K562 (cell line): ENCODE data around the gene GCK. TPM values are rescaled to one million over a fixed set of nuclear protein-coding genes. Genes with fewer than 3 reads are reported as not detected.

Source experiments
- ATAC-seq: fragments of 200-7000 bp; cut with Tn5 transposase; 3 replicates; pipeline ENCODE4 v1.9.1; 2020; ENCODE audit warnings: moderate library complexity
- BruUV-seq: library from RNA; stranded (reverse); fragments of 400-500 nt; replicated peaks from 2 replicates; lab custom pipeline; 2021; lab: Mats Ljungman, UMichigan
- CTCF ChIA-PET: fragments of 300-600 bp; formaldehyde crosslinking; extraction: SDS; loops from one replicate; lab custom pipeline; 2021; ENCODE audit warnings: low intra/inter-chr PET ratio; lab: Yijun Ruan, JAX
- POLR2A ChIA-PET: fragments of 300-600, 350-650 bp; sonication (Branson Sonifier 250); formaldehyde crosslinking; extraction: SDS; loops from one replicate; lab custom pipeline; 2021; ENCODE audit warnings: antibody characterized with exemption, inconsistent platforms; lab: Yijun Ruan, JAX
- DNase-seq, 4 experiments: peaks; one replicate each; pipeline versions ENCODE4 v3.0.0 to v3.0.0-alpha.2; 2011 to 2018; ENCODE audit warnings: low spot score in 3 of 4, mixed read lengths in 3 of 4; ENCODE audit errors: extremely low read depth in 1 of 4
- FAIRE-seq: peaks from 2 replicates; lab custom pipeline; 2011; peaks lifted over from hg19 to GRCh38; lab: Jason Lieb, UNC
- H2AFZ ChIP-seq: 2 replicates; pipeline ENCODE4 v1.6.0; 2011; ENCODE audit warnings: low read depth, low read length, control low read depth, inconsistent platforms
- H3K27ac ChIP-seq: fragments of 200-600 bp; 3 replicates; pipeline ENCODE4 v1.8.0; 2011; ENCODE audit warnings: low read depth, mild to moderate bottlenecking, control low read depth, inconsistent platforms, low read length, moderate library complexity, mixed read lengths; ENCODE audit errors: extremely low read depth
- H3K27me3 ChIP-seq, 2 experiments: fragments of 300-600 bp in 1 of 2; 2 replicates in 1 of 2; 3 replicates in 1 of 2; pipeline versions ENCODE4 v1.6.0 to v1.8.0; 2011; ENCODE audit warnings: inconsistent platforms in 2 of 2, low read length in 2 of 2, mild to moderate bottlenecking in 1 of 2, mixed read lengths in 1 of 2, moderate library complexity in 1 of 2; ENCODE audit not compliant: control insufficient read depth in 2 of 2, insufficient read depth in 2 of 2
- H3K36me3 ChIP-seq: fragments of 300-600 bp; 3 replicates; pipeline ENCODE4 v1.8.0; 2011; ENCODE audit warnings: mild to moderate bottlenecking, low read length, inconsistent platforms; ENCODE audit not compliant: control insufficient read depth, insufficient read depth
- H3K4me1 ChIP-seq, 2 experiments: fragments of 200-600 bp in 1 of 2; replicated peaks in 1 of 2; 2 replicates in 1 of 2; 3 replicates in 1 of 2; pipeline versions ENCODE4 v1.5.1 to v1.8.0; 2011; ENCODE audit warnings: inconsistent platforms in 2 of 2, low read length in 2 of 2, mild to moderate bottlenecking in 1 of 2, mixed read lengths in 1 of 2, moderate library complexity in 1 of 2; ENCODE audit not compliant: control insufficient read depth in 2 of 2, insufficient read depth in 2 of 2
- H3K4me2 ChIP-seq: 2 replicates; pipeline ENCODE4 v1.6.1; 2011; ENCODE audit warnings: low read length, control low read depth, inconsistent platforms, mixed read lengths; ENCODE audit not compliant: insufficient read depth
- H3K4me3 ChIP-seq: fragments of 200-600 bp; sonication (generic), shearing (Covaris generic); 2 replicates; pipeline ENCODE4 v1.5.1; 2016; ENCODE audit warnings: control low read depth, inconsistent platforms
- H3K79me2 ChIP-seq: fragments of 200-600 bp; 3 replicates; pipeline ENCODE4 v1.8.0; 2011; ENCODE audit warnings: low read length, inconsistent platforms; ENCODE audit not compliant: control insufficient read depth, insufficient read depth
- H3K9ac ChIP-seq, 2 experiments: 2 replicates each; pipeline versions ENCODE4 v1.6.0 to v1.6.1; 2011; ENCODE audit warnings: low read depth in 2 of 2, low read length in 2 of 2, control low read depth in 1 of 2, inconsistent platforms in 1 of 2, mild to moderate bottlenecking in 1 of 2, mixed read lengths in 1 of 2; ENCODE audit not compliant: insufficient read depth in 1 of 2
- H3K9me1 ChIP-seq: one replicate; pipeline ENCODE4 v1.6.0; 2011; ENCODE audit warnings: inconsistent platforms, mild to moderate bottlenecking, low read length, moderate library complexity; ENCODE audit not compliant: control insufficient read depth, insufficient read depth
- H3K9me3 ChIP-seq: replicated peaks from 2 replicates; pipeline ENCODE4 v1.5.1; 2011; ENCODE audit warnings: low read depth, low read length, inconsistent platforms; ENCODE audit not compliant: control insufficient read depth, insufficient read depth
- H4K20me1 ChIP-seq: replicated peaks from 2 replicates; pipeline ENCODE4 v1.6.1; 2011; ENCODE audit warnings: low read length, inconsistent platforms, mixed read lengths; ENCODE audit not compliant: control insufficient read depth, insufficient read depth
- CBFA2T2 ChIP-seq: fragments of 450-650 bp; conservative IDR thresholded peaks from 2 replicates; pipeline ENCODE4 v1.6.1; 2017; ENCODE audit warnings: mild to moderate bottlenecking
- CBX8 ChIP-seq: fragments of 200-600 bp; sonication (generic); IDR thresholded peaks from 2 replicates; pipeline ENCODE4 v1.6.1; 2012; ENCODE audit warnings: borderline replicate concordance, mixed run types, low read depth, mild to moderate bottlenecking, moderate library complexity, mixed read lengths, low read length, control low read depth, inconsistent platforms; ENCODE audit not compliant: poor library complexity, severe bottlenecking; ENCODE audit errors: extremely low read depth
- CEBPG ChIP-seq, 3 experiments: fragments of 200-800 bp in 1 of 3; sonication (Bioruptor generic) in 1 of 3; sonication (generic) in 1 of 3; formaldehyde crosslinking in 1 of 3; IDR thresholded peaks in 2 of 3; conservative IDR thresholded peaks in 1 of 3; 2 replicates each; pipeline versions ENCODE4 v1.6.1 to v1.8.0; 2016 to 2022; ENCODE audit warnings: missing compliant biosample characterization in 2 of 3, missing genetic modification characterization in 2 of 3, mild to moderate bottlenecking in 1 of 3, missing genetic modification reagents in 1 of 3
- CREB3L1 ChIP-seq: fragments of 450-650 bp; IDR thresholded peaks from 2 replicates; pipeline ENCODE4 v1.6.1; 2014; ENCODE audit warnings: low read depth, mild to moderate bottlenecking, moderate library complexity, borderline replicate concordance
- DEAF1 ChIP-seq: fragments of 450-650 bp; formaldehyde crosslinking; IDR thresholded peaks from 2 replicates; pipeline ENCODE4 v1.4.0; 2020; ENCODE audit warnings: mild to moderate bottlenecking, moderate library complexity
- HNRNPK ChIP-seq: fragments of 200-400 bp; formaldehyde crosslinking; IDR thresholded peaks from one replicate; pipeline ENCODE4 v1.6.1; 2018; ENCODE audit warnings: mild to moderate bottlenecking, low read depth, low read length; ENCODE audit not compliant: poor library complexity, severe bottlenecking
- HOXB6 ChIP-seq: fragments of 250-450 bp; sonication (Bioruptor Pico); IDR thresholded peaks from 2 replicates; pipeline ENCODE4 v1.5.1; 2022; ENCODE audit warnings: mild to moderate bottlenecking, borderline replicate concordance
- JUND ChIP-seq, 2 experiments: IDR thresholded peaks; 2 replicates in 1 of 2; 3 replicates in 1 of 2; pipeline ENCODE4 v1.6.1; 2011; ENCODE audit warnings: borderline replicate concordance in 2 of 2, low read depth in 2 of 2, low read length in 2 of 2, improper control_type of control experiment in 1 of 2, missing biosample characterization in 1 of 2, missing genetic modification characterization in 1 of 2, missing genetic modification reagents in 1 of 2
- RFX1 ChIP-seq: fragments of 450-650 bp; IDR thresholded peaks from 2 replicates; pipeline ENCODE4 v1.6.1; 2016; ENCODE audit warnings: mild to moderate bottlenecking, moderate library complexity
- SAFB ChIP-seq: fragments of 200-400 bp; formaldehyde crosslinking; IDR thresholded peaks from 2 replicates; pipeline ENCODE4 v1.6.1; 2017; ENCODE audit warnings: low read depth, low read length, borderline replicate concordance
- SAFB2 ChIP-seq: fragments of 200-400 bp; formaldehyde crosslinking; IDR thresholded peaks from 2 replicates; pipeline ENCODE4 v1.6.1; 2018; ENCODE audit warnings: borderline replicate concordance, low read length, low read depth, moderate library complexity; ENCODE audit not compliant: severe bottlenecking
- SIRT6 ChIP-seq: IDR thresholded peaks from one replicate; pipeline ENCODE4 v1.6.1; 2012; ENCODE audit warnings: low read depth, mild to moderate bottlenecking, control low read depth, inconsistent platforms, low read length, moderate library complexity
- TAF1 ChIP-seq: IDR thresholded peaks from 2 replicates; pipeline ENCODE4 v1.6.1; 2011; ENCODE audit warnings: mild to moderate bottlenecking, low read length, moderate library complexity; ENCODE audit not compliant: insufficient read depth, control insufficient read depth, severe bottlenecking; ENCODE audit errors: extremely low read depth
- ZNF212 ChIP-seq: fragments of 450-650 bp; formaldehyde crosslinking; IDR thresholded peaks from 2 replicates; pipeline ENCODE4 v1.4.0; 2020; ENCODE audit warnings: mild to moderate bottlenecking
- ZNF3 ChIP-seq: fragments of 250-450 bp; sonication (Bioruptor Pico); IDR thresholded peaks from 2 replicates; pipeline ENCODE4 v1.5.0; 2021; ENCODE audit warnings: mild to moderate bottlenecking, moderate library complexity
- ZNF584 ChIP-seq: fragments of 200-800 bp; sonication (Bioruptor generic); IDR thresholded peaks from 2 replicates; pipeline ENCODE4 v1.6.1; 2016; ENCODE audit warnings: low read depth, mild to moderate bottlenecking, missing genetic modification characterization, missing compliant biosample characterization
- WGBS: fragments of 100-300 bp; shearing (Covaris generic); methylation state at CpG from one replicate; pipeline ENCODE4 v1.1.6; 2016; ENCODE audit warnings: low coverage, mixed read lengths; ENCODE audit not compliant: insufficient coverage; ENCODE audit errors: missing lambda C conversion rate; 5-methylcytosine and 5-hydroxymethylcytosine counted together
- in situ Hi-C: fragments of 300-500 bp; cut with MboI; formaldehyde crosslinking; loops from 4 replicates; pipeline ENCODE4 v1.15.0; 2018; ENCODE audit warnings: inconsistent platforms, mixed read lengths
- intact Hi-C: fragments of 100-400 bp; cut with micrococcal nuclease; formaldehyde crosslinking; loops from 2 replicates; pipeline ENCODE4 v1.14.2; 2022
- polyA plus RNA-seq, 8 experiments: library from polyadenylated mRNA; depleted of rRNA in 4 of 8; stranded (reverse) in 5 of 8; unstranded in 3 of 8; fragments of >200 nt; fragmentation: Nextera tagmentation in 2 of 8; fragmentation: Illumina TruSeq in 1 of 8; extraction: Ambion mirVana in 2 of 8; extraction: Trizol in 1 of 8; gene quantifications; 2 replicates each; pipeline versions ENCODE4 v1.2.1 to v1.2.3, GENCODE V29; 2011 to 2014; ENCODE audit warnings: inconsistent platforms in 1 of 8, missing spikeins in 1 of 8
- total RNA-seq, 7 experiments: library from RNA; depleted of rRNA in 6 of 7; stranded (reverse); fragments of >200 nt in 6 of 7; fragmentation: Illumina TruSeq in 2 of 7; extraction: Trizol in 2 of 7; gene quantifications; 2 replicates each; pipeline versions ENCODE4 v1.2.1 to v1.2.3, GENCODE V29; 2011 to 2021; ENCODE audit warnings: low replicate concordance in 1 of 7

The GCK gene
- total and polyA plus RNA-seq, 9 of the 15 experiments (the other 6 are each of a cell fraction or from before 2014, with no cell fraction given): 0.11 to 0.55 (median 0.16) TPM; not detected in 3

GRCh38 chr7:44235582-44236332, 46.5 kb upstream of the GCK start:
- in situ Hi-C loops: no loop called here
- POLR2A ChIA-PET: interaction anchor here (0.6 to 1.5 kb wide), 4 partner anchors 8 to 1207 kb away, joined by 3 to 5 read pairs (median 4); no protein-coding TSS in a partner anchor
- no TSS peak for BruUV-seq
- peaks cover 4% of the 10 kb centered on the region; the same call in 1 of the 2 replicates for H4K20me1 ChIP-seq
- no peaks in the 10 kb centered on the region for H3K79me2 ChIP-seq
- no peaks in the 10 kb centered on the region for H3K9me3 ChIP-seq
- ATAC-seq: no peak
- H3K4me2 ChIP-seq: no peak overlapping the region
- H2AFZ ChIP-seq: no peak overlapping the region
- no peaks in the 10 kb centered on the region for H3K36me3 ChIP-seq
- no peak overlapping the region for H3K27ac ChIP-seq
- H3K9ac ChIP-seq: peak overlapping the region in 1 of 2 experiments; percentile 17; a peak in 1 of 4 replicates
- CTCF ChIA-PET: no interaction called here
- no peak for FAIRE-seq
- H3K4me3 ChIP-seq: no peak overlapping the region
- TF ChIP-seq CBX8 (no peak), CEBPG (CRISPR knock-in tag; IDR thresholded peaks at IDR 0.05) (no peak), CEBPG (tag; conservative IDR thresholded peaks at IDR 0.05 in 1 of 2, IDR thresholded peaks at IDR 0.05 in 1 of 2) (no peak), JUND (IDR thresholded peaks at IDR 0.05; ENCODE audit: borderline replicate concordance, low read depth, low read length) (no peak), JUND (tag; IDR thresholded peaks at IDR 0.05; ENCODE audit: borderline replicate concordance, low read depth, low read length) (no peak), ZNF212 (CRISPR knock-in tag) (no peak), SAFB (no peak), ZNF3 (CRISPR knock-in tag) (no peak), SIRT6 (no peak), DEAF1 (CRISPR knock-in tag) (no peak), HOXB6 (no peak), TAF1 (no peak), RFX1 (no peak), CREB3L1 (no peak), HNRNPK (no peak), SAFB2 (no peak), CBFA2T2 (no peak), ZNF584 (no peak)
- intact Hi-C loops: no loop called here
- H3K4me1 ChIP-seq: peaks cover 0 to 59% of the 10 kb centered on the region in 2 experiments; a peak in 3 of 5 replicates
- H3K27me3 ChIP-seq: peaks cover 37 to 97% of the 10 kb centered on the region in 2 experiments
- 8% methylated on average over 19 of the region's 22 CpGs for WGBS
- H3K9me1 ChIP-seq: no peaks in the 10 kb centered on the region
- no peak for DNase-seq
